ENCODE measurements around the gene ROR1.

ROR1 gene

GRCh38 chr1:63759778-63760177, 14.0 kb upstream of the ROR1 start:
- no peak for TF ChIP-seq CTCF (IDR thresholded peaks at IDR 0.05)

- no peak for TF ChIP-seq CTCF (IDR thresholded peaks at IDR 0.05)
Observed at GRCh38 chr1:63770381-63770780, 3.4 kb upstream of the ROR1 start.

- no peak for TF ChIP-seq CTCF (IDR thresholded peaks at IDR 0.05)
Observed at GRCh38 chr1:63772201-63772600, 1.6 kb upstream of the ROR1 start.

GRCh38 chr1:63772876-63773275, 941 bp upstream of the ROR1 start:
- no peak for TF ChIP-seq CTCF (IDR thresholded peaks at IDR 0.05)

GRCh38 chr1:63773496-63773814, 362 bp upstream of the ROR1 start:
- TF ChIP-seq CTCF (IDR thresholded peaks at IDR 0.05): no peak

GRCh38 chr1:63774617-63775417, 1.0 kb downstream of the ROR1 start:
- TF ChIP-seq CTCF (IDR thresholded peaks at IDR 0.05): no peak

- no peak for TF ChIP-seq CTCF (IDR thresholded peaks at IDR 0.05)
Observed at GRCh38 chr1:63775418-63776127, 1.8 kb downstream of the ROR1 start.

Measured in LNCAP (cell line).